Ectodermal cell (in vitro differentiated cells): ENCODE measurements around the gene ACTRT2.

Source experiments
- H3K27ac ChIP-seq: 2 replicates; pipeline ENCODE4 v1.7.0; 2013; ENCODE audit warnings: mild to moderate bottlenecking, low read depth, low read length; ENCODE audit not compliant: insufficient read depth, poor library complexity, severe bottlenecking
- H3K27me3 ChIP-seq: 2 replicates; pipeline ENCODE4 v1.7.0; 2013; ENCODE audit warnings: mild to moderate bottlenecking, low read length; ENCODE audit not compliant: insufficient read depth, control insufficient read depth, poor library complexity, severe bottlenecking
- H3K36me3 ChIP-seq: one replicate; pipeline ENCODE4 v1.7.0; 2013; ENCODE audit warnings: low read length; ENCODE audit not compliant: control insufficient read depth, insufficient read depth
- H3K4me1 ChIP-seq: one replicate; pipeline ENCODE4 v1.7.0; 2013; ENCODE audit warnings: low read length; ENCODE audit not compliant: control insufficient read depth, insufficient read depth
- H3K4me3 ChIP-seq: 2 replicates; pipeline ENCODE4 v1.7.0; 2013; ENCODE audit warnings: low read depth, low read length, control low read depth; ENCODE audit not compliant: insufficient read depth
- H3K9me3 ChIP-seq: 2 replicates; pipeline ENCODE4 v1.7.0; 2013; ENCODE audit warnings: mild to moderate bottlenecking, low read length, moderate library complexity; ENCODE audit not compliant: control insufficient read depth
- WGBS, 2 experiments: methylation state at CpG; one replicate each; pipeline ENCODE4 v1.1.7; 2013; ENCODE audit warnings: missing lambda C conversion rate in 2 of 2; 5-methylcytosine and 5-hydroxymethylcytosine counted together

Gene ACTRT2

GRCh38 chr1:3040004-3040403 lies 18.7 kb downstream of the ACTRT2 start:
- Histone ChIP-seq H3K27ac (no peak overlapping the region), H3K9me3 (no peaks in the 10 kb centered on the region), H3K36me3 (no peaks in the 10 kb centered on the region), H3K4me1 (no peaks in the 10 kb centered on the region), H3K27me3 (no peaks in the 10 kb centered on the region), H3K4me3 (no peak overlapping the region)
- 83 to 86% methylated on average over 7 of the region's 7 CpGs for WGBS, 2 experiments

DNA sequence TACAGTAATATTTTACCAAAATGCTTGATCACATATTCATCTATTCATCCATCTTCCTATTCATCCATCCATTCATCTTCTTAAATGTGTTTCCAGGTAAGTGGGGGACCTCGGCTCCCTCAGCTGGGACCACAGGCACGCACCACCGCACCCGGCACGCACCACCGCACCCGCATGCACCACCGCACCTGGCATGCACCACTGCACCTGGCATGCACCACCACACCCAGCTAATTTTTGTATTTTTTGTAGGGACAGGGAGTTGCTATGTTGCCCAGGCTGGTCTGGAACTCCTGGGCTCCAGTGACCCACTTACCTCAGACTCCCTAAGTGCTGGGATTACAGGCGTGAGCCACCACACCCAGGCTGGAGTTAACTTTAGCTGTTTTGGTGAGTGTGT lies 21.2 kb downstream of the ACTRT2 start:
- H3K9me3 ChIP-seq, result no peaks in the 10 kb centered on the region
- no peaks in the 10 kb centered on the region for H3K4me1 ChIP-seq
- H3K27me3 ChIP-seq, result no peaks in the 10 kb centered on the region
- H3K27ac ChIP-seq, result no peak overlapping the region
- no peaks in the 10 kb centered on the region for H3K36me3 ChIP-seq
- H3K4me3 ChIP-seq, result no peak overlapping the region
- WGBS, 2 experiments, result 83 to 91% methylated on average over 9 of the region's 9 CpGs

- WGBS, 2 experiments, result 74 to 77% methylated on average over 7 of the region's 7 CpGs
- H3K9me3 ChIP-seq, result no peaks in the 10 kb centered on the region
- H3K36me3 ChIP-seq, result no peaks in the 10 kb centered on the region
- H3K4me1 ChIP-seq, result no peaks in the 10 kb centered on the region
- H3K27me3 ChIP-seq, result no peaks in the 10 kb centered on the region
- H3K4me3 ChIP-seq, result no peak overlapping the region
- no peak overlapping the region for H3K27ac ChIP-seq
Measured at GRCh38 chr1:3049164-3049563, 27.9 kb downstream of the ACTRT2 start.

DNA sequence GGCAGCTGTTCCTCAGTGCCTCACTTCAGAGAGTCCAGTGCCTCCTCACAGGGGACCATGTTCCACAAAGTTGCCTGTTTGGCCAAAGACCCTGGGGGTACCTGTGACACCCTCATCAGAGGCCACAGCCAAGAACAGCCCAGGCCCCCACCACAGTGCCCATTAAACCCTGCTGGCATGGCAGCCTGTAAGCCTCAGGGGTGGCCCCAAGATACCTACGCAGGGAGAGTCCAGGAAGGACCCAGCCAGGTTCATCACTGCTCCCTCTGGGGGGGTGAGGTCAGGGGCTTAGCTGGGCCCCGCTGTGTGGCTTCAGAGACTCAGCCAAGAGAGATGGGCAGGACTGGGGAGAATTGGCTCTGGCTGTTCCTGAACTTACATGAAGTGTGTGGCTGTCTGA lies 28.6 kb downstream of the ACTRT2 start:
- Histone ChIP-seq H3K36me3 (no peaks in the 10 kb centered on the region), H3K27ac (no peak overlapping the region), H3K4me3 (no peak overlapping the region), H3K9me3 (no peaks in the 10 kb centered on the region), H3K4me1 (no peaks in the 10 kb centered on the region), H3K27me3 (no peaks in the 10 kb centered on the region)
- WGBS, 2 experiments, result 63 to 73% methylated on average over 2 of the region's 2 CpGs

GRCh38 chr1:3050603-3051002 lies 29.3 kb downstream of the ACTRT2 start:
- Histone ChIP-seq H3K27ac (no peak overlapping the region), H3K9me3 (no peaks in the 10 kb centered on the region), H3K27me3 (no peaks in the 10 kb centered on the region), H3K36me3 (no peaks in the 10 kb centered on the region), H3K4me3 (no peak overlapping the region), H3K4me1 (no peaks in the 10 kb centered on the region)

DNA sequence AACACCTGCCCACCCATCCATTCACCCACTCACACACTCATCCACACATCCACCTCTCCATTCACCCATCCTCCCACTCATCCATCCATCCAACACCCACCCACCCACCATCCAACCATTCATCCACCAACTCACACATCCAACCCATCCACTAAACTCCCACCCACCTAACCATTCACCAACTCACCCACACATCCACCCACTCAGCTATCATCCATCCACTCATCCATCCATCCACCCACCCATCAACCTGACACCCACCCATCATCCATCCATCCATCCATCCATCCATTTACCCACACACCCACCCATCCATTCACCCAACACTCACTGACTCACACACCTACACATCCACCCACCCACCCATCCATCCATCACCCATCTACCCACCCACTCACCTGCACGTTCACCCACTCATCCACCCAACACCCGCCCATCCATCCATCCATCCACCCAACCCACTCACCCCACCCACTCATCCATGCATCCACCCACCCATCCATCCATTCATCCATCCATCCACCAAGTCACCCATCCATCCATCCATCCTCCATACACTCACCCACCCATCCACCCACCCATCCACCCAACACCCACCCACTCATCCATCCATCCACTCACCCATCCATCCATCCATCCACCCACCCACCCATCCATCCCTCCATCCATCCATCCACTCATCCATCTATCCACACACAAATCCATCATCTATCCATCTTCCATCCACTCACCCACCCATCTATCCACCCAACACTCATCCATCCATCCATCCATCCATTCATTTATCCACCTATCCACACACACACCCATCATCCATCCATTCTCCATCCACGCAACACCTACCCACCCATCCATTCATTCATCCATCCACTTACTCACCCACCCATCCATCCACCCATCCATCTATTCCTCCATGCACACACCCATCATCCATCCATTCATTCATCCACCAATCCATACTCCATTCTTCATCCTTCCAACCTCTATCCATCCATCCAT lies 30.3 kb downstream of the ACTRT2 start:
- no peak overlapping the region for H3K4me3 ChIP-seq
- 72% methylated on average over 3 of the region's 3 CpGs for WGBS, 2 experiments
- no peaks in the 10 kb centered on the region for H3K9me3 ChIP-seq

GRCh38 chr1:3052501-3052900 lies 31.2 kb downstream of the ACTRT2 start:
- Histone ChIP-seq H3K4me3 (no peak overlapping the region), H3K27me3 (peaks cover 8% of the 10 kb centered on the region), H3K27ac (no peak overlapping the region), H3K9me3 (no peaks in the 10 kb centered on the region), H3K36me3 (no peaks in the 10 kb centered on the region), H3K4me1 (no peaks in the 10 kb centered on the region)
- WGBS, 2 experiments, result 84 to 88% methylated on average over 5 of the region's 5 CpGs

More for the DNA sequence above, 30.3 kb downstream of the ACTRT2 start:
- Histone ChIP-seq H3K27ac (no peak overlapping the region), H3K36me3 (no peaks in the 10 kb centered on the region), H3K27me3 (peaks cover 3% of the 10 kb centered on the region), H3K4me1 (no peaks in the 10 kb centered on the region)

DNA sequence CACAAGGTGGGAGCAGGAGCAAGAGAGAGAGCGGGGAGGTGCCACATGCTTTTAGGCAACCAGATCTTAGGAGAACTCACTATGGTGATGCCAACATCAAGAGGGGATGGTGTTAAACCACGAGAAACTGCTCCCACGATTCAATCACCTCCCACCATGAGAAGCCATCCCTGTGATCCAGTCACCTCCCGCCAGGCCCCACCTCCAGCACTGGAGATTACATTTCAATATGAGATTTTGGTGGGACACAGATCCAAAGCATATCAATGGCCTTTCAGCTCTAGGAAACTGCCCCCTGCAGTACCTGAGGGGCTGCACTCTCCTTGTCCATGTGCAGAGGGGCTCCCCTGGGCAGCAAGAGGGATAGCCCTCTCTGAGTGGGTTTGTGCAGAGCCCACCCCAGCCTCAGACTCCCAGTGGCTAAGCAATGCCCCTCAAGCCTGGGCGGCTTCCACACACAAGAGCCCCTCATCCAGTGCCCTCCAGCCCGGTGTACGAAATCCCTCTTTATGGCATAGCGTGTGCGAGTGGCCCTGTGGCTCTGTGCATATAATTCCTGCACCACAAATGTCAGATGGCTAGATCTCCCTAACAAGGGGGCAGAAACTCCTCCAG lies 32.2 kb downstream of the ACTRT2 start:
- H3K9me3 ChIP-seq, result no peaks in the 10 kb centered on the region
- no peak overlapping the region for H3K27ac ChIP-seq
- H3K4me1 ChIP-seq, result no peaks in the 10 kb centered on the region
- H3K4me3 ChIP-seq, result no peak overlapping the region
- WGBS, 2 experiments, result 88 to 90% methylated on average over 9 of the region's 9 CpGs
- H3K27me3 ChIP-seq, result peaks cover 16% of the 10 kb centered on the region
- H3K36me3 ChIP-seq, result no peaks in the 10 kb centered on the region

DNA sequence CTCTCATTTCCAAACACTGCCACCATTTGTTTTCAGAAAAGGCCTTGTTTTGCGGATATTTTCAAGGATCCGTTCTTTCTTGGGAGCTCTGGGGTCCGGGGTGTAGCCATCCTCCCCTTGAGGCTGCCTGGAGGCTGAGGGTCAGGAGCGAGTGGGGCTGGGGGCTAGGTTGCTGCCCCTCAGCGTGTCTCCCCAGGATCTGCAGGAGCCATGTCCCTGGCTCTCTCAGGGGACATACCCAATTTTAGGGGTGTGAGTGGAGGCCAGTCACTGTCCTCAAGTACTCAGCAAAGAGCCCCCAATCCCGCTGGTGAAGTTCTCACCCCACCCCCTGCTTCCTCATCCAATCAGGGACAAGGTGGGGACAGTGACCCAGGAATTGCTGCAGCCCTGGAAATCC lies 32.7 kb downstream of the ACTRT2 start:
- H3K4me3 ChIP-seq, result no peak overlapping the region
- H3K9me3 ChIP-seq, result no peaks in the 10 kb centered on the region
- no peaks in the 10 kb centered on the region for H3K36me3 ChIP-seq
- no peaks in the 10 kb centered on the region for H3K4me1 ChIP-seq
- H3K27ac ChIP-seq, result no peak overlapping the region
- peaks cover 16% of the 10 kb centered on the region for H3K27me3 ChIP-seq
- 76 to 80% methylated on average over 6 of the region's 6 CpGs for WGBS, 2 experiments

GRCh38 chr1:3054474-3054873 lies 33.2 kb downstream of the ACTRT2 start:
- Histone ChIP-seq H3K9me3 (no peaks in the 10 kb centered on the region), H3K27ac (no peak overlapping the region), H3K36me3 (no peaks in the 10 kb centered on the region), H3K27me3 (peaks cover 16% of the 10 kb centered on the region), H3K4me1 (no peaks in the 10 kb centered on the region), H3K4me3 (no peak overlapping the region)
- WGBS, 2 experiments, result 88 to 89% methylated on average over 12 of the region's 12 CpGs
